Pancreas (tissue), 10 donors: Measurements from ENCODE around the gene PP2D1. TPM values are rescaled to one million over a fixed set of nuclear protein-coding genes. Genes with fewer than 3 reads are reported as not detected.

Experiments used
- ATAC-seq, 4 donors: fragments of 200-7000 bp; cut with Tn5 transposase; one replicate each; pipeline versions ENCODE4 v1.8.0 to v1.9.1; 2020; ENCODE audit warnings: mild to moderate bottlenecking in 4 of 4, moderate library complexity in 4 of 4
- DNase-seq, 6 donors: peaks; one replicate each; pipeline ENCODE4 v3.0.0-alpha.2; 2020
- FAIRE-seq: peaks from 2 replicates; lab custom pipeline; 2012; peaks lifted over from hg19 to GRCh38; lab: Jason Lieb, UNC
- H3K27ac ChIP-seq, 4 donors: fragments of 200-600 bp; sonication (generic); 1 replicate in 3 of 4; 2 replicates in 1 of 4; pipeline versions ENCODE4 v1.5.0 to v1.8.0; 2020
- H3K27me3 ChIP-seq, 4 donors: fragments of 200-600 bp; one replicate each; pipeline ENCODE4 v1.8.0; 2021
- H3K36me3 ChIP-seq, 3 donors: fragments of 200-600 bp; sonication (generic) in 1 of 3; one replicate each; pipeline versions ENCODE4 v1.5.0 to v1.8.0; 2020 to 2021
- H3K4me1 ChIP-seq, 3 donors: fragments of 200-600 bp; one replicate each; pipeline ENCODE4 v1.8.0; 2021
- H3K4me3 ChIP-seq, 4 donors: fragments of 200-600 bp; sonication (generic) in 2 of 4; one replicate each; pipeline versions ENCODE4 v1.5.0 to v1.8.0; 2020 to 2021
- H3K9me3 ChIP-seq, 4 donors: fragments of 200-600 bp; one replicate each; pipeline ENCODE4 v1.8.0; 2021
- CTCF ChIP-seq, 4 donors: fragments of 200-600 bp; sonication (generic) in 3 of 4; IDR thresholded peaks; one replicate each; pipeline versions ENCODE4 v1.5.0 to v1.8.0; 2021; ENCODE audit warnings: antibody characterized with exemption in 4 of 4
- WGBS, 2 donors: extraction: QIAGEN DNeasy Blood & Tissue Kit; methylation state at CpG; one replicate each; pipeline ENCODE4 v1.1.7; 2013; 5-methylcytosine and 5-hydroxymethylcytosine counted together
- intact Hi-C, 3 donors: fragments of 100-400 bp; cut with DNase I; formaldehyde crosslinking; loops; one replicate each; pipeline versions ENCODE4 v1.11.1 to v1.14.2; 2022
- polyA plus RNA-seq, 2 donors: library from polyadenylated mRNA; stranded (reverse); fragments of 200-250 nt; gene quantifications; one replicate each; pipeline ENCODE4 v1.2.3, GENCODE V29; 2013
- total RNA-seq, 6 donors: library from RNA; stranded (reverse); fragmentation: NEBNext Ultra II Directional in 4 of 6; extraction: Animal tissue kit (Norgen Biotek cat#: 25700) in 4 of 6; gene quantifications; one replicate each; pipeline versions ENCODE4 v1.2.1 to v1.2.4, GENCODE V29; 2021 to 2023
- donor health status: healthy with polysubstance abuse.
- donor health status: DM: no; HTN: no; CAD: no; lungs with moderate emphysema.
- donor health status: DM: no; HTN: no; CAD: no.
- donor health status: control.
- donor health status: control.
- donor health status: Bipolar disorder and iron deficiency.
- donor health status: DM: yes; HTN: yes; CAD: no.
- donor health status: DM: no; HTN: no; CAD: no.
- donor health status: DM: no; HTN: no; CAD: no.
- donor health status: DM: yes; HTN: yes; CAD: no.

The PP2D1 gene
- total and polyA plus RNA-seq, 8 donors, result not detected

- DNase-seq, result no peak
- no peaks in the 10 kb centered on the region for H3K4me1 ChIP-seq
- H3K27me3 ChIP-seq, result no peaks in the 10 kb centered on the region
- no peak overlapping the region for H3K27ac ChIP-seq
- no peak for ATAC-seq
- no peaks in the 10 kb centered on the region for H3K9me3 ChIP-seq
- WGBS, 2 donors, result 44 to 54% methylated on average over 1 of the region's 1 CpG
- TF ChIP-seq CTCF (IDR thresholded peaks at IDR 0.05), result no peak
- no peaks in the 10 kb centered on the region for H3K36me3 ChIP-seq
- FAIRE-seq, result no peak
- intact Hi-C loops, result no loop called here
- H3K4me3 ChIP-seq, result no peak overlapping the region
These were observed 73.8 kb downstream of the PP2D1 start for GRCh38 chr3:19938295-19938627.

GRCh38 chr3:19937459-19938294, 74.4 kb downstream of the PP2D1 start:
- H3K4me3 ChIP-seq, result no peak overlapping the region
- WGBS, 2 donors, result 42 to 44% methylated on average over 7 of the region's 7 CpGs
- no peaks in the 10 kb centered on the region for H3K36me3 ChIP-seq
- no peaks in the 10 kb centered on the region for H3K9me3 ChIP-seq
- H3K27me3 ChIP-seq, result no peaks in the 10 kb centered on the region
- no peak for DNase-seq
- intact Hi-C loops, result no loop called here
- ATAC-seq, result peak in 1 of 4 donors; percentile 17
- no peak for FAIRE-seq
- TF ChIP-seq CTCF (IDR thresholded peaks at IDR 0.05), result no peak
- no peak overlapping the region for H3K27ac ChIP-seq
- H3K4me1 ChIP-seq, result no peaks in the 10 kb centered on the region

Other genes with a start within 250 kb of the PP2D1 start
- under 1 TPM in 3 of 6 donors, not detected in 3; 0.12 to 0.60 (median 0.28) TPM for gene EFHB, start 78.0 kb downstream of the PP2D1 start, total RNA-seq
- gene EFHB, start 78.0 kb downstream of the PP2D1 start, polyA plus RNA-seq, result 1 to 10 TPM in 1 of 2 donors, under 1 TPM in 1; 0.09 to 2.3 TPM
- gene RAB5A, start 65.2 kb downstream of the PP2D1 start, total RNA-seq, result 10 to 100 TPM; 18.5 to 30.2 (median 21.6) TPM
- gene RAB5A, start 65.2 kb downstream of the PP2D1 start, polyA plus RNA-seq, result 10 to 100 TPM; 16.0 to 21.8 TPM
- 10 to 100 TPM; 13.1 to 21.6 (median 16.0) TPM for gene KAT2B, start 28.2 kb upstream of the PP2D1 start, total RNA-seq
- gene KAT2B, start 28.2 kb upstream of the PP2D1 start, polyA plus RNA-seq, result 10 to 100 TPM in 1 of 2 donors, 1 to 10 TPM in 1; 8.2 to 14.4 TPM
- gene SGO1, start 173.9 kb upstream of the PP2D1 start, total RNA-seq, result under 1 TPM in 4 of 6 donors, not detected in 2; 0.14 to 0.69 (median 0.29) TPM
- under 1 TPM; 0.09 to 0.11 TPM for gene SGO1, start 173.9 kb upstream of the PP2D1 start, polyA plus RNA-seq